Chondrocyte (in vitro differentiated cells): ENCODE measurements around the gene CELF6. TPM values are rescaled to one million over a fixed set of nuclear protein-coding genes. Genes with fewer than 3 reads are reported as not detected.
"Not testable (repeated sequence)": the region's sequence is repeated elsewhere in the genome, so short reads cannot be mapped to it uniquely, and the experiment has no call there.

Source experiments
- DNase-seq: peaks from one replicate; pipeline ENCODE4 v3.0.0; 2021; ENCODE audit warnings: mixed read lengths, low spot score
- H3K27ac Mint-ChIP-seq: one replicate; pipeline ENCODE4 v1.8.0; 2021; ENCODE audit warnings: mild to moderate bottlenecking, moderate library complexity, mixed read lengths; ENCODE audit not compliant: unreplicated experiment
- H3K27me3 Mint-ChIP-seq: 2 replicates; pipeline ENCODE4 v1.8.0; 2021; ENCODE audit warnings: low read depth, mixed read lengths
- H3K36me3 Mint-ChIP-seq: 2 replicates; pipeline ENCODE4 v1.8.0; 2021; ENCODE audit warnings: low read depth, mixed read lengths
- H3K4me1 Mint-ChIP-seq: 2 replicates; pipeline ENCODE4 v1.8.0; 2021; ENCODE audit warnings: low read depth, mild to moderate bottlenecking, mixed read lengths
- H3K4me3 Mint-ChIP-seq: one replicate; pipeline ENCODE4 v1.8.0; 2021; ENCODE audit warnings: mild to moderate bottlenecking, moderate library complexity, mixed read lengths; ENCODE audit not compliant: unreplicated experiment
- H3K9me3 Mint-ChIP-seq: 2 replicates; pipeline ENCODE4 v1.8.0; 2021; ENCODE audit warnings: low read depth, mixed read lengths
- CTCF ChIP-seq: fragments of 200-600 bp; sonication (generic); IDR thresholded peaks from 2 replicates; pipeline ENCODE4 v1.5.0; 2021; ENCODE audit warnings: antibody characterized with exemption, mild to moderate bottlenecking, moderate library complexity
- total RNA-seq: library from RNA; stranded (reverse); gene quantifications from 3 replicates; pipeline ENCODE4 v1.2.1, GENCODE V29; 2021

The CELF6 gene
- total RNA-seq, 1 donor from 2014 or later: 0.42 TPM

DNA sequence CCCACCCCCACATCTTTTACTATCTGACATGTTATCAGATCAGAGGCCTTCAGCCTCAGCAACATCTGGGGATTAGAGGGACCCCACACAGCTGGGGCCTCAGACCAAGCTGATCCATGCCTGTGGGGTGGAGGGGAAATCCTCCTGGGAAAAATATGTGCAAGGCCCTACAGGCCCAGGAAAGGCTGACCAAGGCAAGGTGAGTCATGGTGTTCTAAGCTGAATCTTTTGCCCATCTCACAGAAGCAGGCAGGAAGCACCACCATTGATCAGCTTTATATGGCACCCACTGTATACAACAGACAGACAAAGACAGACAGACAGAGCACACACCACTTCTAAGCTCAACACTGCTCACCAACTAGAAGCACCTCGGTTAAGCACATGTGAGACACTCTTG is 35.2 kb downstream of the CELF6 start:
- Mint-ChIP-seq H3K27me3 (no peaks in the 10 kb centered on the region), H3K27ac (no peak overlapping the region), H3K4me1 (no peaks in the 10 kb centered on the region), H3K36me3 (peaks cover 1% of the 10 kb centered on the region), H3K9me3 (no peaks in the 10 kb centered on the region), H3K4me3 (no peak overlapping the region)
- no peak for DNase-seq
- TF ChIP-seq CTCF: no peak

GRCh38 chr15:72281713-72282112 is 38.2 kb downstream of the CELF6 start:
- Mint-ChIP-seq H3K4me1 (no peaks in the 10 kb centered on the region), H3K9me3 (no peaks in the 10 kb centered on the region), H3K36me3 (peaks cover 1% of the 10 kb centered on the region), H3K4me3 (no peak overlapping the region), H3K27ac (no peak overlapping the region), H3K27me3 (no peaks in the 10 kb centered on the region)
- TF ChIP-seq CTCF: no peak
- DNase-seq: no peak

DNA sequence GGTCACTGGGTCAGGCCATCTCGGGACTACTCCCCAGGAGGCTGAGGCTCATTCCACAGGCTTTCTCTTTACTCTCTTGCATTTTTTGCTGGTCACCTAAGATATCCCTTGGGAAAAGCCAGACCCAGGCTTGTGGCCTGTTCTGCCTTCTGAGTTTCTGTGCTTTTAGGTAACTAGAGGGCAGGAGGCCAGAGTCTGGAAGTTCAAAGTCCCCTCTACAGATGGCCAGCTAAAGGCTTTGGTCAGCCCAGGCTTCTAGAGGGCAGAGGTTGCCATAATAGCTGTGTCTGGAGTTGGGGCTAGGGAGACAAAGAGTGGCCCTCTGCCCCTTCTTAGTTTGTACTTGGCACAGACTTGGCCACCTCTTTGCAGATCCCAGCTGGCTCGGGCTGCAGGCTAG is 39.2 kb downstream of the CELF6 start:
- no peak overlapping the region for H3K27ac Mint-ChIP-seq
- no peaks in the 10 kb centered on the region for H3K9me3 Mint-ChIP-seq
- no peaks in the 10 kb centered on the region for H3K27me3 Mint-ChIP-seq
- H3K36me3 Mint-ChIP-seq: peaks cover 1% of the 10 kb centered on the region
- H3K4me1 Mint-ChIP-seq: no peaks in the 10 kb centered on the region
- H3K4me3 Mint-ChIP-seq: no peak overlapping the region
- DNase-seq: no peak
- TF ChIP-seq CTCF: no peak

GRCh38 chr15:72278737-72279136 is 41.2 kb downstream of the CELF6 start:
- H3K27me3 Mint-ChIP-seq: no peaks in the 10 kb centered on the region
- no peak for DNase-seq
- no peak overlapping the region for H3K27ac Mint-ChIP-seq
- H3K9me3 Mint-ChIP-seq: no peaks in the 10 kb centered on the region
- peaks cover 1% of the 10 kb centered on the region for H3K36me3 Mint-ChIP-seq
- no peak overlapping the region for H3K4me3 Mint-ChIP-seq
- TF ChIP-seq CTCF: no peak
- H3K4me1 Mint-ChIP-seq: no peaks in the 10 kb centered on the region

- no peak for TF ChIP-seq CTCF
- H3K4me1 Mint-ChIP-seq: peaks cover 14% of the 10 kb centered on the region
- H3K27ac Mint-ChIP-seq: no peak overlapping the region
- H3K9me3 Mint-ChIP-seq: no peaks in the 10 kb centered on the region
- H3K4me3 Mint-ChIP-seq: no peak overlapping the region
- no peak for DNase-seq
- no peaks in the 10 kb centered on the region for H3K36me3 Mint-ChIP-seq
- no peaks in the 10 kb centered on the region for H3K27me3 Mint-ChIP-seq
Measured at GRCh38 chr15:72276326-72276700, 43.6 kb downstream of the CELF6 start.

- not testable (repeated sequence) for H3K27ac Mint-ChIP-seq, DNase-seq, H3K9me3 Mint-ChIP-seq, H3K36me3 Mint-ChIP-seq, H3K4me3 Mint-ChIP-seq, H3K27me3 Mint-ChIP-seq
- H3K4me1 Mint-ChIP-seq: peaks cover 20% of the 10 kb centered on the region
Measured at GRCh38 chr15:72275635-72276325, 44.2 kb downstream of the CELF6 start.
